ENCODE results near the gene FCRL2.

GRCh38 chr1:157806431-157807149 is 29.7 kb upstream of the FCRL2 start:
- TF ChIP-seq CTCF (IDR thresholded peaks at IDR 0.05) (no peak), POLR2A (IDR thresholded peaks at IDR 0.05) (no peak)
